B cell (primary cell): ENCODE data around the gene DLG2. TPM values are rescaled to one million over a fixed set of nuclear protein-coding genes. Genes with fewer than 3 reads are reported as not detected.

Experiments
- ATAC-seq: fragments of 200-7000 bp; cut with Tn5 transposase; one replicate; pipeline ENCODE4 v1.10.0; 2021; ENCODE audit warnings: low read depth, mild to moderate bottlenecking, moderate number of reproducible peaks, moderate library complexity
- CTCF ChIA-PET: fragments of 350-600 bp; sonication (Branson Sonifier 250); formaldehyde crosslinking; loops from one replicate; lab custom pipeline; 2021; ENCODE audit warnings: antibody characterized with exemption, inconsistent platforms; lab: Charles Lee
- POLR2A ChIA-PET: fragments of 350-600 bp; sonication (Branson Sonifier 250); formaldehyde crosslinking; loops from one replicate; lab custom pipeline; 2021; ENCODE audit warnings: antibody characterized with exemption; lab: Charles Lee
- DNase-seq: peaks from one replicate; pipeline ENCODE4 v3.0.0; 2013
- H2AFZ ChIP-seq: 2 replicates; pipeline ENCODE4 v1.6.1; 2012; ENCODE audit warnings: mild to moderate bottlenecking, low read depth, low read length; ENCODE audit not compliant: insufficient read depth, poor library complexity, severe bottlenecking
- H3K27ac ChIP-seq, 2 donors: 1 replicate in 1 of 2; 2 replicates in 1 of 2; pipeline ENCODE4 v1.5.1; 2012 to 2013; ENCODE audit warnings: low read length in 2 of 2, mild to moderate bottlenecking in 2 of 2, moderate library complexity in 1 of 2
- H3K27me3 ChIP-seq, 4 experiments: fragments of 200-600 bp in 1 of 4; sonication (generic) in 1 of 4; replicated peaks in 1 of 4; 1 replicate in 2 of 4; 2 replicates in 2 of 4; pipeline versions ENCODE4 v1.6.1 to v1.7.0; 2013 to 2016; ENCODE audit warnings: low read length in 3 of 4, mild to moderate bottlenecking in 2 of 4, mixed read lengths in 1 of 4, moderate library complexity in 1 of 4; ENCODE audit not compliant: insufficient read depth in 4 of 4, control insufficient read depth in 3 of 4; ENCODE audit errors: control extremely low read depth in 1 of 4
- H3K36me3 ChIP-seq, 2 experiments: replicated peaks in 1 of 2; 1 replicate in 1 of 2; 2 replicates in 1 of 2; pipeline versions ENCODE4 v1.6.1 to v1.7.1; 2013; ENCODE audit warnings: low read length in 1 of 2; ENCODE audit not compliant: insufficient read depth in 2 of 2, control insufficient read depth in 1 of 2; ENCODE audit errors: control extremely low read depth in 1 of 2, extremely low read depth in 1 of 2
- H3K4me1 ChIP-seq, 2 donors: fragments of 200-600 bp in 1 of 2; sonication (generic) in 1 of 2; 1 replicate in 1 of 2; 2 replicates in 1 of 2; pipeline versions ENCODE4 v1.5.1 to v1.6.1; 2013 to 2017; ENCODE audit warnings: low read length in 2 of 2; ENCODE audit not compliant: control insufficient read depth in 2 of 2, insufficient read depth in 2 of 2
- H3K4me2 ChIP-seq: replicated peaks from 2 replicates; pipeline ENCODE3; 2012; ENCODE audit warnings: mild to moderate bottlenecking, low read depth, low read length; ENCODE audit not compliant: poor library complexity, severe bottlenecking
- H3K4me3 ChIP-seq, 5 experiments: fragments of 200-600 bp in 1 of 5; sonication (generic) in 1 of 5; 1 replicate in 3 of 5; 2 replicates in 2 of 5; pipeline versions ENCODE4 v1.5.1 to v1.7.0; 2011 to 2016; ENCODE audit warnings: low read length in 4 of 5, mild to moderate bottlenecking in 4 of 5, low read depth in 2 of 5, control low read depth in 1 of 5, moderate library complexity in 1 of 5; ENCODE audit not compliant: insufficient read depth in 1 of 5; ENCODE audit errors: control extremely low read depth in 1 of 5, extremely low read depth in 1 of 5
- H3K79me2 ChIP-seq: fragments of 200-600 bp; sonication (generic); one replicate; pipeline ENCODE4 v1.6.0; 2016; ENCODE audit warnings: low read length; ENCODE audit not compliant: control insufficient read depth, insufficient read depth
- H3K9ac ChIP-seq: fragments of 200-600 bp; sonication (generic); 2 replicates; pipeline ENCODE4 v1.6.1; 2017; ENCODE audit warnings: mild to moderate bottlenecking, low read length, moderate library complexity
- H3K9me3 ChIP-seq, 3 donors: one replicate each; pipeline versions ENCODE4 v1.6.1 to v1.7.1; 2013; ENCODE audit warnings: low read length in 2 of 3; ENCODE audit not compliant: control insufficient read depth in 2 of 3, insufficient read depth in 1 of 3; ENCODE audit errors: control extremely low read depth in 1 of 3
- H4K20me1 ChIP-seq: 2 replicates; pipeline ENCODE4 v1.6.0; 2012; ENCODE audit warnings: mild to moderate bottlenecking, low read length; ENCODE audit not compliant: insufficient read depth, control insufficient read depth, poor library complexity, severe bottlenecking
- H3K27ac Mint-ChIP-seq: one replicate; pipeline ENCODE4 v1.8.0; 2021; ENCODE audit warnings: mixed read lengths
- H3K27me3 Mint-ChIP-seq: one replicate; pipeline ENCODE4 v1.8.0; 2021; ENCODE audit warnings: mixed read lengths
- H3K4me1 Mint-ChIP-seq: one replicate; pipeline ENCODE4 v1.8.0; 2021; ENCODE audit warnings: mixed read lengths
- H3K4me3 Mint-ChIP-seq: one replicate; pipeline ENCODE4 v1.8.0; 2021; ENCODE audit warnings: mixed read lengths
- H3K9me3 Mint-ChIP-seq: one replicate; pipeline ENCODE4 v1.8.0; 2022; ENCODE audit warnings: mixed read lengths; ENCODE audit not compliant: insufficient read depth
- EZH2 ChIP-seq: IDR thresholded peaks from 2 replicates; pipeline ENCODE4 v1.6.1; 2012; ENCODE audit warnings: borderline replicate concordance, low read depth, mild to moderate bottlenecking, moderate library complexity, low read length; ENCODE audit not compliant: insufficient read depth, poor library complexity, severe bottlenecking
- WGBS: methylation state at CpG from one replicate; pipeline ENCODE4 v1.1.5; 2013; ENCODE audit warnings: missing lambda C conversion rate; ENCODE audit not compliant: insufficient coverage; 5-methylcytosine and 5-hydroxymethylcytosine counted together
- intact Hi-C: fragments of 100-400 bp; cut with micrococcal nuclease; formaldehyde crosslinking; loops from one replicate; pipeline ENCODE4 v1.10.0; 2022
- polyA plus RNA-seq: library from polyadenylated mRNA; depleted of rRNA; stranded (reverse); fragments of >200 nt; gene quantifications from 2 replicates; pipeline ENCODE4 v1.2.3, GENCODE V29; 2012
- total RNA-seq, 2 donors: library from RNA; stranded (reverse); fragments of 120-200 nt in 1 of 2; gene quantifications; 1 replicate in 1 of 2; 2 replicates in 1 of 2; pipeline versions ENCODE4 v1.2.3 to v1.2.4, GENCODE V29; 2013 to 2022
- TF ChIP-seq, protein P1 (sequence below): fragments of 200-600 bp; IDR thresholded peaks from one replicate; pipeline ENCODE4 v1.8.0; 2022; ENCODE audit warnings: antibody characterized with exemption, mild to moderate bottlenecking

Gene DLG2
- total and polyA plus RNA-seq, 2 donors (not counting 1 experiment from before 2014, with no cell fraction given): 0.54 to 5.4 TPM

DNA sequence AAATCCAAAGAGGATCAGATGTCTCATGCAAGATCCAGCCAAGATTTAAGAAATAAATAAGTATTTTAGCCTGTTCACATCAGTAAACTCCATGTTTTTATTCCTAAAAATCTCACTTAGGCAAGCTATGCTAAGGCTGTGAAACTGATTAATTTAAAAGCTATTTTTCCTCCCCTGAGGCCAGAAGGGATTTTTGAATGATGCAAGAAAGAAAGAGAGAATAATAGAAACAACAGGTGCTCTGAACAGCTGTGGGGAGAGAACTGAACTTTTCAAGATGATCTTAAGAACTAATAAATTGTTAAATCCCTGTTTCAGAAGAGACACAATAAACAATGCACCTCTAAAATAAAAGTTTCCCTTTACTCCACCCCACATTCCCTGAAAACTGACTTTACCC, 241.6 kb downstream of the DLG2 start:
- no peak overlapping the region for H3K4me3 ChIP-seq
- no peaks in the 10 kb centered on the region for H4K20me1 ChIP-seq
- H3K9me3 ChIP-seq: peaks cover 0 to 3% (median 3%) of the 10 kb centered on the region in 3 donors
- no peak overlapping the region for H2AFZ ChIP-seq
- H3K27me3 ChIP-seq: no peaks in the 10 kb centered on the region
- H3K9ac ChIP-seq: no peak overlapping the region
- Mint-ChIP-seq H3K9me3 (peaks cover 8% of the 10 kb centered on the region), H3K4me1 (no peaks in the 10 kb centered on the region), H3K27ac (no peak overlapping the region), H3K4me3 (no peak overlapping the region), H3K27me3 (no peaks in the 10 kb centered on the region)
- CTCF ChIA-PET: no interaction called here
- no peaks in the 10 kb centered on the region for H3K36me3 ChIP-seq
- POLR2A ChIA-PET: no interaction called here
- H3K4me2 ChIP-seq: no peak overlapping the region
- H3K27ac ChIP-seq: no peak overlapping the region
- no peak for TF ChIP-seq EZH2
- TF ChIP-seq, protein P1, sequence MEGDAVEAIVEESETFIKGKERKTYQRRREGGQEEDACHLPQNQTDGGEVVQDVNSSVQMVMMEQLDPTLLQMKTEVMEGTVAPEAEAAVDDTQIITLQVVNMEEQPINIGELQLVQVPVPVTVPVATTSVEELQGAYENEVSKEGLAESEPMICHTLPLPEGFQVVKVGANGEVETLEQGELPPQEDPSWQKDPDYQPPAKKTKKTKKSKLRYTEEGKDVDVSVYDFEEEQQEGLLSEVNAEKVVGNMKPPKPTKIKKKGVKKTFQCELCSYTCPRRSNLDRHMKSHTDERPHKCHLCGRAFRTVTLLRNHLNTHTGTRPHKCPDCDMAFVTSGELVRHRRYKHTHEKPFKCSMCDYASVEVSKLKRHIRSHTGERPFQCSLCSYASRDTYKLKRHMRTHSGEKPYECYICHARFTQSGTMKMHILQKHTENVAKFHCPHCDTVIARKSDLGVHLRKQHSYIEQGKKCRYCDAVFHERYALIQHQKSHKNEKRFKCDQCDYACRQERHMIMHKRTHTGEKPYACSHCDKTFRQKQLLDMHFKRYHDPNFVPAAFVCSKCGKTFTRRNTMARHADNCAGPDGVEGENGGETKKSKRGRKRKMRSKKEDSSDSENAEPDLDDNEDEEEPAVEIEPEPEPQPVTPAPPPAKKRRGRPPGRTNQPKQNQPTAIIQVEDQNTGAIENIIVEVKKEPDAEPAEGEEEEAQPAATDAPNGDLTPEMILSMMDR: no peak
- no peaks in the 10 kb centered on the region for H3K4me1 ChIP-seq
- DNase-seq: no peak
- no peaks in the 10 kb centered on the region for H3K79me2 ChIP-seq
- no peak for ATAC-seq
- intact Hi-C loops: no loop called here

DNA sequence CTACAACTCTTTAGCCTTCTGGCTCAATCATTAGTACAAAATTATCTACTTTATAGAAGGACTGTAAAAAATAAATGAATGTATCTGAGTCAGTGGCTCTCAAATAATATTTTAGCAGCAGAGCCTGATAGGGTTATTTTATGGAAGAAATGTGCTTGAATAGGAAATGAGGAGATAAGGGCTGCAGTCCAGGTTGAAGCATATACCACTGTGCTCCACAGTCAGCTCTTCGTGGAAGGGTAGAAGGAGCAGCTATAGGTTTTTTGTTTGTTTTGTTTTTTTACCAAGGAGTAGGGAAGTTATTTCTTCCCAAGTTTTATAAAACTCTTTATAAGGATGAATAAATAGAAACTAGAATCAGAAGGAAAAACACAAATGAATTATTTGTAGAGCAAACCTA, 242.0 kb downstream of the DLG2 start:
- intact Hi-C loops: no loop called here
- no peaks in the 10 kb centered on the region for H3K4me1 Mint-ChIP-seq
- no peaks in the 10 kb centered on the region for H4K20me1 ChIP-seq
- ChIA-PET POLR2A (no interaction called here), CTCF (no interaction called here)
- H3K9ac ChIP-seq: no peak overlapping the region
- DNase-seq (no peak), ATAC-seq (no peak)
- no peaks in the 10 kb centered on the region for H3K4me1 ChIP-seq
- WGBS: no CpG with 5 or more reads among the region's 1 CpG
- H3K9me3 Mint-ChIP-seq: peaks cover 8% of the 10 kb centered on the region
- no peaks in the 10 kb centered on the region for H3K27me3 Mint-ChIP-seq
- peaks cover 0 to 3% (median 3%) of the 10 kb centered on the region in 3 donors for H3K9me3 ChIP-seq
- H3K4me2 ChIP-seq: no peak overlapping the region
- H3K36me3 ChIP-seq: no peaks in the 10 kb centered on the region
- no peak overlapping the region for H3K27ac ChIP-seq
- H3K79me2 ChIP-seq: no peaks in the 10 kb centered on the region
- H3K27ac Mint-ChIP-seq: no peak overlapping the region
- no peak for TF ChIP-seq EZH2
- TF ChIP-seq, protein P1: no peak
- H3K27me3 ChIP-seq: no peaks in the 10 kb centered on the region
- H2AFZ ChIP-seq: no peak overlapping the region
- no peak overlapping the region for H3K4me3 Mint-ChIP-seq
- no peak overlapping the region for H3K4me3 ChIP-seq
